Glutamatergic neuron (in vitro differentiated cells): ENCODE data around the gene LRIT2. TPM values are rescaled to one million over a fixed set of nuclear protein-coding genes. Genes with fewer than 3 reads are reported as not detected.

ENCODE experiments used
- DNase-seq: peaks from one replicate; pipeline ENCODE4 v3.0.0; 2022
- H3K27ac Mint-ChIP-seq: one replicate; pipeline ENCODE4 v1.8.0; 2020; ENCODE audit warnings: mild to moderate bottlenecking, mixed read lengths, inconsistent platforms; ENCODE audit not compliant: unreplicated experiment
- H3K27me3 Mint-ChIP-seq: one replicate; pipeline ENCODE4 v1.8.0; 2020; ENCODE audit warnings: mild to moderate bottlenecking, moderate library complexity, mixed read lengths, inconsistent platforms; ENCODE audit not compliant: unreplicated experiment
- H3K36me3 Mint-ChIP-seq: one replicate; pipeline ENCODE4 v1.8.0; 2020; ENCODE audit warnings: mild to moderate bottlenecking, mixed read lengths, inconsistent platforms; ENCODE audit not compliant: unreplicated experiment
- H3K4me1 Mint-ChIP-seq: one replicate; pipeline ENCODE4 v1.8.0; 2020; ENCODE audit warnings: mild to moderate bottlenecking, low read depth, mixed read lengths, inconsistent platforms; ENCODE audit not compliant: unreplicated experiment
- H3K4me3 Mint-ChIP-seq: one replicate; pipeline ENCODE4 v1.8.0; 2020; ENCODE audit warnings: mild to moderate bottlenecking, mixed read lengths, inconsistent platforms; ENCODE audit not compliant: unreplicated experiment
- H3K9me3 Mint-ChIP-seq: one replicate; pipeline ENCODE4 v1.8.0; 2020; ENCODE audit warnings: mild to moderate bottlenecking, moderate library complexity, mixed read lengths, inconsistent platforms; ENCODE audit not compliant: unreplicated experiment
- CTCF ChIP-seq: fragments of 200-600 bp; sonication (generic); IDR thresholded peaks from one replicate; pipeline ENCODE4 v1.5.0; 2021; ENCODE audit not compliant: partially characterized antibody, unreplicated experiment
- total RNA-seq: library from RNA; stranded (reverse); fragmentation: NEBNext Ultra II Directional; extraction: Animal tissue kit (Norgen Biotek cat#: 25700); gene quantifications from one replicate; pipeline ENCODE4 v1.2.1, GENCODE V29; 2021; ENCODE audit not compliant: unreplicated experiment

The LRIT2 gene
- total RNA-seq, 1 donor from 2014 or later: not detected

- H3K36me3 Mint-ChIP-seq: peaks cover 7% of the 10 kb centered on the region
- no peak overlapping the region for H3K4me3 Mint-ChIP-seq
- no peak for DNase-seq
- no peak overlapping the region for H3K27ac Mint-ChIP-seq
- H3K9me3 Mint-ChIP-seq: peaks cover 7% of the 10 kb centered on the region
- peaks cover 8% of the 10 kb centered on the region for H3K4me1 Mint-ChIP-seq
- H3K27me3 Mint-ChIP-seq: peaks cover 4% of the 10 kb centered on the region
- no peak for TF ChIP-seq CTCF
These were observed 18.4 kb upstream of the LRIT2 start for GRCh38 chr10:84243759-84244158.

- Mint-ChIP-seq H3K27ac (no peak within 1 kb of the TSS), H3K9me3 (peaks cover 7% of the 10 kb centered on the region), H3K36me3 (peaks cover 10% of the 10 kb centered on the region), H3K4me3 (no peak within 1 kb of the TSS), H3K27me3 (peaks cover 4% of the 10 kb centered on the region), H3K4me1 (peaks cover 8% of the 10 kb centered on the region)
- no peak for TF ChIP-seq CTCF
- DNase-seq: no peak
These were observed 15.9 kb upstream of the LRIT2 start, which contains the start of gene LRIT1 for GRCh38 chr10:84241185-84241790. Gene LRIT1 (minus strand): TSS chr10:84241546. CDS start chr10:84241439, 107 bp downstream.

- no peak for TF ChIP-seq CTCF
- no peak for DNase-seq
- peaks cover 10% of the 10 kb centered on the region for H3K36me3 Mint-ChIP-seq
- peaks cover 5% of the 10 kb centered on the region for H3K9me3 Mint-ChIP-seq
- no peak overlapping the region for H3K27ac Mint-ChIP-seq
- H3K4me1 Mint-ChIP-seq: no peaks in the 10 kb centered on the region
- H3K27me3 Mint-ChIP-seq: peaks cover 4% of the 10 kb centered on the region
- H3K4me3 Mint-ChIP-seq: no peak overlapping the region
These were observed 13.6 kb upstream of the LRIT2 start for GRCh38 chr10:84238909-84239308.

- Mint-ChIP-seq H3K4me3 (no peak overlapping the region), H3K27ac (no peak overlapping the region), H3K27me3 (peaks cover 2% of the 10 kb centered on the region), H3K4me1 (no peaks in the 10 kb centered on the region), H3K36me3 (peaks cover 10% of the 10 kb centered on the region), H3K9me3 (peaks cover 4% of the 10 kb centered on the region)
- TF ChIP-seq CTCF: peak; percentile 59
- peak; percentile 56 for DNase-seq
These were observed 12.1 kb upstream of the LRIT2 start for GRCh38 chr10:84237199-84238051.

- Mint-ChIP-seq H3K27ac (no peak overlapping the region), H3K36me3 (peaks cover 10% of the 10 kb centered on the region), H3K9me3 (peaks cover 4% of the 10 kb centered on the region), H3K27me3 (peaks cover 2% of the 10 kb centered on the region), H3K4me3 (no peak overlapping the region), H3K4me1 (no peaks in the 10 kb centered on the region)
- no peak for DNase-seq
- TF ChIP-seq CTCF: no peak
These were observed 11.5 kb upstream of the LRIT2 start for GRCh38 chr10:84236807-84237198.
